ENCODE measurements around the gene MRM1.
A peak's percentile ranks its signal among the peaks of the same experiment; 100 is the strongest.

MRM1 gene

GRCh38 chr17:36657763-36658490, 56.5 kb downstream of the MRM1 start:
- Histone ChIP-seq H3K36me3 (ENCODE audit: insufficient read depth, low read length) (no peaks in the 10 kb centered on the region), H3K27me3 (ENCODE audit: control insufficient read depth in 1 of 2, insufficient read depth in 2 of 2, low read length in 2 of 2) (peaks cover 12 to 35% of the 10 kb centered on the region in 2 donors), H3K4me3 (ENCODE audit: low read depth in 1 of 2, low read length in 2 of 2) (peak overlapping the region; percentile 1 to 18), H3K4me1 (ENCODE audit: insufficient read depth, low read length) (no peaks in the 10 kb centered on the region), H3K9me3 (ENCODE audit: low read length) (no peaks in the 10 kb centered on the region), H3K27ac (ENCODE audit: low read depth, low read length) (no peak overlapping the region), H3K9ac (ENCODE audit: low read length) (no peak overlapping the region)
